Colonic mucosa (tissue), 4 donors: ENCODE measurements around the gene SLAIN1. TPM values are rescaled to one million over a fixed set of nuclear protein-coding genes. Genes with fewer than 3 reads are reported as not detected.

Source experiments
- DNase-seq: peaks from one replicate; pipeline ENCODE4 v3.0.0-alpha.2; 2020
- H3K27ac ChIP-seq: fragments of 200-600 bp; one replicate; pipeline ENCODE4 v1.8.0; 2021
- H3K27me3 ChIP-seq: fragments of 200-600 bp; one replicate; pipeline ENCODE4 v1.8.0; 2021
- H3K36me3 ChIP-seq: fragments of 200-600 bp; one replicate; pipeline ENCODE4 v1.8.0; 2021
- H3K4me1 ChIP-seq: fragments of 200-600 bp; one replicate; pipeline ENCODE4 v1.8.0; 2021; ENCODE audit warnings: mild to moderate bottlenecking
- H3K4me3 ChIP-seq: fragments of 200-600 bp; one replicate; pipeline ENCODE4 v1.8.0; 2021
- H3K9ac ChIP-seq, 2 donors: one replicate each; pipeline ENCODE4 v1.7.0; 2013; ENCODE audit warnings: control low read depth in 2 of 2, low read depth in 2 of 2, low read length in 2 of 2
- H3K9me3 ChIP-seq: fragments of 200-600 bp; one replicate; pipeline ENCODE4 v1.8.0; 2021
- CTCF ChIP-seq: fragments of 200-600 bp; IDR thresholded peaks from one replicate; pipeline ENCODE4 v1.8.0; 2022; ENCODE audit warnings: antibody characterized with exemption, mild to moderate bottlenecking
- intact Hi-C: fragments of 100-400 bp; cut with DNase I; formaldehyde crosslinking; loops from one replicate; pipeline ENCODE4 v1.14.1; 2022
- total RNA-seq, 2 donors: library from RNA; stranded (reverse); fragmentation: NEBNext Ultra II Directional in 1 of 2; extraction: Animal tissue kit (Norgen Biotek cat#: 25700) in 1 of 2; gene quantifications; one replicate each; pipeline ENCODE4 v1.2.1, GENCODE V29; 2021
- donor health status: healthy.
- donor health status: DM: no; HTN: no; CAD: no.
- donor health status: DM: no; HTN: no; CAD: no.

The SLAIN1 gene
- total RNA-seq, 2 donors from 2014 or later: 2.1 to 3.5 TPM

GRCh38 chr13:77745784-77746183 is 48.3 kb downstream of the SLAIN1 start:
- no peak overlapping the region for H3K4me3 ChIP-seq
- no peak for DNase-seq
- H3K27me3 ChIP-seq: no peaks in the 10 kb centered on the region
- TF ChIP-seq CTCF: no peak
- no peaks in the 10 kb centered on the region for H3K9me3 ChIP-seq
- H3K36me3 ChIP-seq: no peaks in the 10 kb centered on the region
- intact Hi-C loops: no loop called here
- no peak overlapping the region for H3K27ac ChIP-seq
- H3K9ac ChIP-seq: no peak overlapping the region
- no peaks in the 10 kb centered on the region for H3K4me1 ChIP-seq

GRCh38 chr13:77749344-77749880 is 51.9 kb downstream of the SLAIN1 start:
- H3K4me3 ChIP-seq: no peak overlapping the region
- H3K9me3 ChIP-seq: no peaks in the 10 kb centered on the region
- no peak overlapping the region for H3K27ac ChIP-seq
- H3K27me3 ChIP-seq: no peaks in the 10 kb centered on the region
- no peaks in the 10 kb centered on the region for H3K4me1 ChIP-seq
- no peak for TF ChIP-seq CTCF
- no peak for DNase-seq
- intact Hi-C loops: no loop called here
- no peak overlapping the region for H3K9ac ChIP-seq
- H3K36me3 ChIP-seq: no peaks in the 10 kb centered on the region

- Histone ChIP-seq H3K9ac (no peak overlapping the region), H3K4me1 (no peaks in the 10 kb centered on the region), H3K27me3 (no peaks in the 10 kb centered on the region), H3K36me3 (no peaks in the 10 kb centered on the region), H3K27ac (no peak overlapping the region), H3K4me3 (no peak overlapping the region), H3K9me3 (no peaks in the 10 kb centered on the region)
- DNase-seq: peak; percentile 25
- intact Hi-C loops: loop anchor here (2.0 kb wide), 1 partner anchor 159 kb away; no protein-coding TSS in a partner anchor
- TF ChIP-seq CTCF: peak; percentile 65
These were observed 54.3 kb downstream of the SLAIN1 start for GRCh38 chr13:77751513-77752456.

GRCh38 chr13:77752512-77753069 is 55.1 kb downstream of the SLAIN1 start:
- Histone ChIP-seq H3K27me3 (no peaks in the 10 kb centered on the region), H3K4me3 (no peak overlapping the region), H3K9me3 (no peaks in the 10 kb centered on the region), H3K4me1 (no peaks in the 10 kb centered on the region), H3K27ac (no peak overlapping the region), H3K9ac (no peak overlapping the region), H3K36me3 (no peaks in the 10 kb centered on the region)
- TF ChIP-seq CTCF: no peak
- intact Hi-C loops: no loop called here
- DNase-seq: no peak

GRCh38 chr13:77760893-77761292 is 63.4 kb downstream of the SLAIN1 start:
- Histone ChIP-seq H3K27me3 (no peaks in the 10 kb centered on the region), H3K9ac (no peak overlapping the region), H3K4me1 (no peaks in the 10 kb centered on the region), H3K27ac (no peak overlapping the region), H3K4me3 (no peak overlapping the region), H3K36me3 (no peaks in the 10 kb centered on the region), H3K9me3 (no peaks in the 10 kb centered on the region)
- DNase-seq: no peak
- intact Hi-C loops: no loop called here
- no peak for TF ChIP-seq CTCF
